GM18526 (cell line): ENCODE measurements around the gene PREX1.

Experiments used
- POLR2A ChIP-seq: IDR thresholded peaks from 3 replicates; pipeline ENCODE4 v1.6.1; 2011; ENCODE audit not compliant: insufficient read length; ENCODE audit errors: extremely low read depth

Gene PREX1

GRCh38 chr20:48722002-48722731 lies 105.6 kb downstream of the PREX1 start:
- no peak for TF ChIP-seq POLR2A

- no peak for TF ChIP-seq POLR2A
These were observed 106.3 kb downstream of the PREX1 start for GRCh38 chr20:48721324-48722001.

DNA sequence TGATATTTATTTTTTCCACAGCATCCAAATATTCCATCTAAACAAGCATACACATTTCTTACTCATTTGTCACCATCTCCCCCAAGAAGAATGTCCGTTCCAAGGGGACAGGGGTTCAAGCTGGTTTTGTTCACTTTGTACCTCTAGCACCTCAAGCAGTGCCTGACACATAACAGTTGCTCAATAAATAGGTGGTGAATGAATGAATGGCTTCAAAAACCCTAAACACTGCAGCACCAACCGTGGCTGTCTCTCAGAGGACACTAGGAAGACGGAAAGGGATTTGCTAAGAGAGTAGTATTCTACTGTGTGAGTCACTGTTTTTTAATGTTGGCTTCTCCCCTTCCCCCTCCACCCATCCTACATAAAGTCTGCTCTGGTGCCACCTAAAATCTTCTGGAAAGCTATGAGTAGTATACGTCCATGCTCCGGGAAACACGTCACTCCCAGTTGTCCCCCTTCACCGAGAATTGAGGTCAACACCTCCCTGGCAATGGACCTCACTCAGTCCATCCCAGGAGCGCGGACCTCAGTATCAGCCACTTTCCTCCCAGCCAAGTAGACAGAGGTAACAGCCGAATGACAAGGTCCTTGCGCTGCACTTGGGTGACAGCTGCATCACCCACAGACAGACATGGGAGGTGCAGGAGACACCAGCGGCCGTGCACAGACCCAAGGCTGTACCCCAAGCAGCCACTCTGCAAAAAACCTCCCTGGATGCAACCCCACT lies 107.4 kb downstream of the PREX1 start:
- no peak for TF ChIP-seq POLR2A

DNA sequence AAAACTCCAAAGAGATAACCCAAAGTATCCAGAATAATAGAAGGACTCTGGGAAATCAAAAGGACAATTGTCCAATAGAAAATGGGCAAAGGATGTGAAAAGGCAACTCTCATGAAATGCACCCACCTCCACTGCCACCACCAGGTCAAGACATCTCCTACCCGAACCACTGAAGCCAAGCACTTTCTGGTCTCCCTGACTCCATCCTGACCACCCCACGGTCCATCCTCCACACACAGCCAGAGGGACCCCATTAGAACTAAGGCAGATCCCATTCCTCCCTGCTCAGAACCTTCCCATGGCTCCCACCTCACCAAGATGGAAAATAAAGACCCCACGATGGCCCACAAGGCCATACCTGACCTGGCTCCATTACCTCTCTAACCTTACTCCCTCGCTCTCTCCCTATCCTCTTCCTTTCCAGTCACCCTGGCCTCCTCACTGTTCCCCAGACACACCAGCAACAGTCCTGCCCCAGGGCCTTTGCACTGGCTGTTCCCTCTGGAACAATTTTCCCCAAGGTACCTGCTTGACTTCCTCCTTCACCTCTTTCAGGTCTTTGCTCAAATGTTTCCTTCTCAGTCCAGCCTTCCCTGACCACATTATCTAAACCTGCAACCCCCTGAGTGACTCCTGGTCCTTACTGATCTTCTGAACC lies 108.1 kb downstream of the PREX1 start:
- TF ChIP-seq POLR2A: no peak

- no peak for TF ChIP-seq POLR2A
These were observed 108.8 kb downstream of the PREX1 start for GRCh38 chr20:48718786-48719578.

GRCh38 chr20:48717680-48718223 lies 110.0 kb downstream of the PREX1 start:
- TF ChIP-seq POLR2A: no peak

- TF ChIP-seq POLR2A: no peak
These were observed 110.6 kb downstream of the PREX1 start for GRCh38 chr20:48717095-48717672.

- no peak for TF ChIP-seq POLR2A
These were observed 111.3 kb downstream of the PREX1 start for GRCh38 chr20:48716541-48716940.

DNA sequence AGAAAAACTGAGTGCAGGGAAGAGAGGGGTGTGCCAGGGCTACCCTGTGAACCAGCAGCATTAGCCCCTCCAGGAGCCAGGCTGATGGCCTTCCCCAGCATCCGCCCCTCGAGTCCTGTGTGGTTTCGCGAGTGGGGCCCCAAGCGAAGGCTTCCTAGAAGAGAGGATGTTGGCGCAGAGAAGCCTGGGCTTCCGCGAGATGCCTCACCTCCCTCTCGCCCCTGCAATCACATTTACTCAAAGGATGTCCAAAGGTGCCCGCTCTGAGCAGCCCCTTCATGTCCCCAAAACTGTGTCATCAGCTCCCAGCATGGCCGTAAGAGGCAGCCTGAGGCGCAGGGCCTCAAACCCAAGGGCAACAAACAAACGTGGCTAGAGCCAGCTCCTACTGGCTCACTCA lies 111.7 kb downstream of the PREX1 start:
- no peak for TF ChIP-seq POLR2A

DNA sequence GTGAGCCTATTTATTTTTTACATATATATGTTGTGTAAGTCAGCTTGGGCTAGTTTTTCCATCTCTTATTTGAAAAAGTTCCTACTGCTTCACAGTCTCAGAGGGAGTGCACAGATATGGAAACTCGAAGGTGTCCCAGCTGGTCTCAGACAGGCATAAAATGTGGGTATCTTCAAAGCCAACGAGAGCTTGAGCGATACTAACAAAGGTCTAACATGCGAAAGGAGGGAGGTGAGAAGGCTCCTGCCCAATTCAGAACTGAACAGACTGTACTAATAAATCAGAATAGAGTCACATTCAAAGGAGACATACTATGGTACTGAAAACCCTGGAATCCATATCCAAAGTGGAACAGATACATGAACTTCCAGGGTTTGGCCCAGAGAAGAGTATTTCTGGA lies 113.0 kb downstream of the PREX1 start:
- no peak for TF ChIP-seq POLR2A

GRCh38 chr20:48711696-48712464 lies 115.9 kb downstream of the PREX1 start:
- no peak for TF ChIP-seq POLR2A

DNA sequence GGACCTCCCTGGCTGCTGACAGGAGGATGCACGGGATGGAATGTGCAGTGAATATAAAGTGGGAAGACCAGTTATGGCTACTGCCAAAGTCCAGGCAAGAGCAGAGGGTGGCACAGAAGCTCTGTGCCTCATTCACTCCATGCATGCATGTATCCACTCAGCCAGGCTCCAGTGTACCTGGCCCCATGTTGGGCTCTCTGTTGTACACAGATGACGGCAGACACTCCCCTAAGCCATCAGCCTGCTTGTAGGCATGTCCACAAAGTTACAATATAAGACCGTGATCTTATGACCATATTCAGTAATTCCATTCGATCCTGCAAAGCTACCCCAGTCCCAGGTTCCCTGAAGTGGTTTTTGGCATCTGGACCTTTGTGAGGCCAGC lies 116.8 kb downstream of the PREX1 start:
- TF ChIP-seq POLR2A: no peak

GRCh38 chr20:48710341-48711043 lies 117.3 kb downstream of the PREX1 start:
- no peak for TF ChIP-seq POLR2A
